HG02852 (cell line): ENCODE data around the gene ISG20.

Experiments
- ATAC-seq: cut with Tn5 transposase; IDR thresholded peaks from one replicate; pipeline ENCODE4 v1.9.1; 2021; ENCODE audit warnings: mild to moderate bottlenecking, moderate library complexity; ENCODE audit not compliant: unreplicated experiment

ISG20 gene

GRCh38 chr15:88684345-88684744 is 45.5 kb downstream of the ISG20 start:
- no peak for ATAC-seq

- no peak for ATAC-seq
Measured at GRCh38 chr15:88686166-88686565, 47.4 kb downstream of the ISG20 start.

- ATAC-seq: no peak
Measured at GRCh38 chr15:88688394-88688933, 49.6 kb downstream of the ISG20 start.

- ATAC-seq: no peak
Measured at GRCh38 chr15:88690331-88690730, 51.5 kb downstream of the ISG20 start.

- no peak for ATAC-seq
Measured at GRCh38 chr15:88693191-88693590, 54.4 kb downstream of the ISG20 start.

- no peak for ATAC-seq
Measured at GRCh38 chr15:88695101-88695500, 56.3 kb downstream of the ISG20 start.

- ATAC-seq: no peak
Measured at GRCh38 chr15:88695691-88696251, 57.0 kb downstream of the ISG20 start.

GRCh38 chr15:88696254-88696653 is 57.4 kb downstream of the ISG20 start:
- ATAC-seq: no peak

GRCh38 chr15:88697276-88697675 is 58.5 kb downstream of the ISG20 start:
- ATAC-seq: no peak

- no peak for ATAC-seq
Measured at GRCh38 chr15:88699861-88700260, 61.0 kb downstream of the ISG20 start.

- no peak for ATAC-seq
Measured at GRCh38 chr15:88700716-88701115, 61.9 kb downstream of the ISG20 start.

GRCh38 chr15:88701561-88702095 is 62.8 kb downstream of the ISG20 start:
- ATAC-seq: no peak

- ATAC-seq: no peak
Measured at GRCh38 chr15:88702983-88703382, 64.2 kb downstream of the ISG20 start.

GRCh38 chr15:88703533-88703932 is 64.7 kb downstream of the ISG20 start:
- no peak for ATAC-seq

GRCh38 chr15:88704791-88705768 is 66.3 kb downstream of the ISG20 start:
- no peak for ATAC-seq

- ATAC-seq: no peak
Measured at GRCh38 chr15:88705769-88706165, 67.0 kb downstream of the ISG20 start.
